IPS-NIHi11 (cell line): ENCODE data around the gene GRID2.
"Not testable (repeated sequence)": the region's sequence is repeated elsewhere in the genome, so short reads cannot be mapped to it uniquely, and the experiment has no call there.

Experiments used
- DNase-seq: peaks from one replicate; pipeline ENCODE4 v3.0.0; 2012; ENCODE audit warnings: mixed read lengths, low spot score

Gene GRID2

DNA sequence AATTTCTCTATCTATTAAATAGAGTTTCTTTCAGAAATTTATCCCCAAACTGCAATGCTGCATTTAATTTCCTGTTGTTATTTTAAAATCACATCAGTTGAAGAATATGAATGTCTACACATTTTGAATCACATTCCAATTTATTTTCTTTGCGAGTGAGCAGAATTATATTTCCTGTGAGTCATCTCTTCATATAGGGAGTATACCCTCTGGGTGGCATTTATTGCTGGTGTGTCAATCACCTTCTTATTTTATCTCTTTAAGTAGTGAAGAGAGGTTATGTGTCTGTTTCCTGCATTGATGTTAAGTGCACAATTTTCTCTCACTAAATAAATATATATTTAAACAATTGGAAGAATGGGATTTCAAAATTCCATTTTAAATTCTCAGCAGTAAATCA lies 1013.8 kb downstream of the GRID2 start:
- DNase-seq, result no peak

DNA sequence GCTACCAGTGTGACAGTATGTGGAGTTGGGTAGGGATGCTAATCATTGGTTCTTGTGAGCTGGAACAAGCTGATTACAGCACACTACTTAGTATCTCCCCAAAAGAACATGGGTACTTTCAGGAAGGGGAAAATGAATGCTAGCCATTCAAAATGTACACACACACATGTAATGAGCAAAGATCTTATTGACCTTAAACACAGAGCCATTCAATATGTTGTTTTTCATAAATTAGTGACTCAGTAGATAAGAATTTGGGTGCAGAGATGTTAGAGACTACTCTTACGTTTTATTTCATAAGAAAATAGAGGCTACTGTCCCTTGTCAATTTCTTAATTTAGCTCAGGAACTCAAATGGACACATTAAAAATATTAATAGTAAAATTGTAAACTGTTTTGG lies 1015.3 kb downstream of the GRID2 start:
- DNase-seq, result no peak

DNA sequence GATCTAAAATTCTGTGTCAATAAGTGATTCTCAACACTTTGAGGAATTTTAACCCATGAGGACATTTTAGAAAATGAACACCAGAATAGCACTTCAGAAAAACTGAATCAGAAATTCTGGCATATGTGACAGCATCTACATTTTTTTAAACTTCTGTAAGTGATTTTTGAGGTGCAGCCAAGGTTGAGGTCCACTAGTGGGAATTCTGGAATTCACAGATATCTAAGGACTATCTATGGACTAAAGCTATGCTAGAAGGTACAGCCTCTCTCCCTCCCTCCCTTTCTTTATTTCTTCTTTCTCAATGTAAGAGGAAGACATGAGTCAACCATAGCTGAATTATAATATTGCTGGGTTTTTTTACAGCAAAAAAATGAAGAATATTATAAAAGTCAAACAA lies 1016.6 kb downstream of the GRID2 start:
- DNase-seq, result no peak

DNA sequence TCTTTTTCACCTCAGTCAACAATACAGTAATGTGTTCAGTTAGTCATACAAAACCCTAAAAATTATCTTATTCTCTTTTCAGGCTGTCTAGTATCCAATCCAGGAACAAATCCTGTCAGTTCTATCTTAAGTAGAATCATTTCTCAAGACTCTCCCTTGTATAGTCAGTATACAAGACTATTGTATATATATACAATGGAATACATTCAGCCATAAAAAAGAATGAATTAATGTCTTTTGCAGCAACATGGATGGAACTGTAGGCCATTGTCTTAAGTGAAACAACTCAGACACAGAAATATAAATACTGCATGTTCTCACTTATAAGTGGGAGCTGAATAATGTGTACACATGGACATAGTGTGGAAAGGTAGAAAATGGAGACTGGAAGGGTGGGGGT lies 1023.6 kb downstream of the GRID2 start:
- DNase-seq, result no peak

DNA sequence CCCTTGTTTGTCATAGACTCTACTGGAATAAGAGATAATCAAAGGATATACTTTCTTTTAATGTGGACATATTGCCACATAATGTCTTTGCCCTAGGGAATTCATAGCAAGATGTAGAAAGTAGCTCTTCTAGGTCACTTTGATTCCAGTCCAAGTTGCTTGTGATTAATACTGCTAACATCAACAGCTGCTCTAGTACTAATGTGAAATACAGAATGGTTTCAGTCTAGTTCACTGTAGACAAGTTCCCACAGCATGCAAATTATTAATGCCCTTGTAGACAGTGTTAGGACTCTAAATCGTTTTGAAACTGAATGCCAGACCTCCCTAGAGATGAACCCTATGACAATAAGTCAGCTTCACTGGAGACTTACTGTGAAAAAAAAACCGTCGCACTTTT lies 1030.2 kb downstream of the GRID2 start:
- DNase-seq, result no peak

DNA sequence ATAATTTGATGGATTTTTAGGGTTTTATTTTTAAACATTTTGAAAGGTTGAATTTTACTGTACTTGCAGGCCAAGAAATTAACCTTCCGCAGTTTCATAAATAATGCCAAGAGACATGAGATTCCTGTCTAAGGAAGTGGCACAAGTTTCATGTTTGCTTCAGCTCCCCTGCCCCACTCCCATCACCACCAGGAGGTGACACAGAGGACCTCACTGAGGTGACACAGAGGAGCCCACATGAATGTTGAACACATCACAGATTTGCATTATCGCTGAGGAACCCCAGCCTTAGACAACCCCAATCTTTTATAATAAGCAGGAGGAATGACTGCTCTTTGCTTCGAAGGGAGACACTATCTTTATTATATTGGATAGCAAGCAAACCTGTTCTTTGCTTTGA lies 1033.4 kb downstream of the GRID2 start:
- no peak for DNase-seq

DNA sequence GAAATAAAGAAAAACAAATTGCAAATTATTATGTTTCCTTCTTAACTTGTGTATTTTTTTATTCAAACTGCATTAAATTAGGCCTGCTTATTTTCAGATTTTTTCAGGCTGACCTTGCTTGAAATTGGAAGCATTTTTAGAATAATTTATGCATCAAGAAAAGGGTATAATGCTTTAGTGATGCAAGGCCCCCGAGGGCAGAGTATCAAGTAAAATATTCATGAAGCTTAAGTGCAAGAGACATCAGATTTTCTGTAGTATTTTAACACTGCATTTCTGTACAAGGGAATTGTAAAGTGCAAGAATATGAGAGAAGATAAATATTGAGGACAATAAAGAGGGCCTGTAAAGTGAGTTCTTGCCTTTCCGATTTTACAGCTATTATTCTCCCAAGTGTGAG lies 1039.0 kb downstream of the GRID2 start:
- no peak for DNase-seq

DNA sequence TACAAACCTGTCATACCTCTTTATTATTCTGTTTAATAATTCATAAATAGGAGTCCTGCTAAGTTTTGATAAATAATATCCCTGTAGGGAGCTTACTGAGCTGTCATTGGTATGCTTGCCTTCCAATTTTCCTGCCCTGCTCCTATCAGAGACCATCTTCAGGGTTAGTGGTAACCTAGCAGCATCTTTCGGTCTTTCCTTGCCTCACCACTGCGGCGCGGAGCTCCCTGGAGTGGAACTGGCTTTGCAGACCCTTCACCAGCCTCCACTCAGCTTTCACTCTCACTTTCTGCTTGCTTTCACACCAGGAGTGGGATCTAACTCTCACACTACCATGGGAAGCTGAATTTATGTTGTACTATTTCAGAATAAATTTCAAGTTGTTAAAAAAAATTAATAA lies 1043.1 kb downstream of the GRID2 start:
- no peak for DNase-seq

DNA sequence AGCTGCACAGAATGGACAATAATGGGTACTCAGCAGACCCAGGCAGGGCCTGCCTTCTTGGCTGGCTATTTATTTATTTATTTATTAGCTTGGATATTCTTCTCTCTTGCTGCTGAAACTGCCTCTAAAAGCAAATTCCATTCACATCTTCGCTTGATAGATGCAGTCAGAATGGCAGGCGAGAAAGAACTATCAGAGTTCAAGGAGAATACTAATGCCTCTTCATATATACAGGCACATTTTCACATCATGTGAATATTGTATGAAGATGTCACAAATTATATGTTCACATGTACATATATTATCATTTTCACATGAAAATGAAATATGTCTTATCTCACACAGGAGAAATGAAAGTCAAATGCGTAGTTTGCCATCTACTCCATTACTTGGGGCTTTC lies 1045.1 kb downstream of the GRID2 start:
- no peak for DNase-seq

DNA sequence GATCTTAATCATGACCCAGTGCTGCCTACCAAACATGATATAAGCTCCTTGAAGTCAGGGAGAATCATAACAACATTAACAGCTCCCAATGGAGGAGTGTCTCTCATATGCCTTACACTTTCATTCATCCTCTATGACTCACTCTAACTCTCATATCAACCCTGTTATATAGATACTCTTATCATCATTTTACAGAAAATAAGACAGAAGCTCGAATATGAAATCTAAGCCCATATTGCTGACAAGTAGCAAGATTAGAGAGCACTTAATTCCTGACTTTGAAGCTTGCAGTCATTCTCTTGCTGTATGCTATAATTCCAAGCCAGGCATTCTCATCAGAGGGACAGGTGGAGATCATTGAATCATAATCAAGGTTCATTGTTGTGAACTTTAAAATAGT lies 1048.1 kb downstream of the GRID2 start:
- no peak for DNase-seq

DNA sequence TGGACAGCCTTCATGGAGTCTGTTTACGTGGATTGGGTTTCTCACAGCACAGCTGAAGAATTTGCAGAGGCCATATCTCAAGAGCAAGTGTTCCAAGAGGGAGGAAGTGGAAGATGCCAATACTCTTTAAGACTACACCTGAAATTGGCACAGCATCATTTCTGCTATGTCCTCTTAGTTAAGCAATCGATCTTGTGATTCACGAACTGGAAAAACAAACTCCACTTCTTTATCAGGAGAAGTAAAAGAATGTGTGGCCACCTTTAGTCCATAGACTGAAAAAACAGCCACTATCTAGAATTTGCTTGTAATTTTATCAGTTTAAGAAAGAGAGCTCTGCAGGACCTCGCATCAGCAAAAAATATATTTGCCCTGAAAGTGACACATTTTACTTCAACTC lies 1051.6 kb downstream of the GRID2 start:
- no peak for DNase-seq

DNA sequence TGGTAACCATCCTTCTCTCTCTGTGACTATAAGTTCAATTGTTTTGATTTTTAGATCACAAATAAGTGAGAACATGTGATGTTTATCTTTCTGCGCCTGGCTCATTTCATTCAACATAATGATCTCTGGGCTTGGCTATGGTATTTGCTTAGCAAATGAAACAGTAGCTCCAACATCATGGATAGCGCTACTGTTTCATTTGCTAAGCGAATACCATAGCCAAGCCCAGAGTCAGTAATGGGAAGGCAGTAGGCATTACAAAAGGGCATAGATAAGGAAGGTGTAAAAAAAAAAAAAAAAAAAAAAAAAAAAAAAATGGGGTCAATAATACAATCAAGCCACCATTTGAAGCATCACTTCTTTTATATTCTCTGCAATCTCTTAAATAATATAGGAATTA lies 1055.8 kb downstream of the GRID2 start:
- DNase-seq, result no peak

DNA sequence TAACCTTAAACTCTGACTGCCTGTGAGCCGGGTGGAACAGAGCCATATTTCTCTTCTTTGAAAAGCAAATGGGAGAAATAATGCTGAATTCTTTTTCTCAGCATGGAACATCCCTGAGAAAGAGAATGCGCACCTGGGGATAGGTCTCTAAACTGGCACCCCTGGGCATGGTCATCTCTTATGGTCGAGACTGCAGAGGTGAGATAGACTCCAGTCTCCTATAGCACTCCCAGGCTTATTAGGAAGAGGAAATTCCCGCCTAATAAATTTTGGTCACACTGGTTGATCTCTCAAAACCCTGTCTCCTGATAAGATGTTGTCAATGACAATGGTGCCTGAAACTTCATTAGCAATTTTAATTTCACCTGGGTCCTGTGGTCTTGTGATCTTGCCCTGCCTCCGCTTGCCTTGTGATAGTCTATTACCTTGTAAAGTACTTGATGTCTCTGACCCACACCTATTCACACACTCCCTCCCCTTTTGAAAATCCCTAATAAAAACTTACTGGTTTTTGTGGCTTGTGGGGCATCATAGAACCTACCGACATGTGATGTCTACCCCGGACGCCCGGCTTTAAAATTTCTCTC lies 1062.5 kb downstream of the GRID2 start:
- not testable (repeated sequence) for DNase-seq

DNA sequence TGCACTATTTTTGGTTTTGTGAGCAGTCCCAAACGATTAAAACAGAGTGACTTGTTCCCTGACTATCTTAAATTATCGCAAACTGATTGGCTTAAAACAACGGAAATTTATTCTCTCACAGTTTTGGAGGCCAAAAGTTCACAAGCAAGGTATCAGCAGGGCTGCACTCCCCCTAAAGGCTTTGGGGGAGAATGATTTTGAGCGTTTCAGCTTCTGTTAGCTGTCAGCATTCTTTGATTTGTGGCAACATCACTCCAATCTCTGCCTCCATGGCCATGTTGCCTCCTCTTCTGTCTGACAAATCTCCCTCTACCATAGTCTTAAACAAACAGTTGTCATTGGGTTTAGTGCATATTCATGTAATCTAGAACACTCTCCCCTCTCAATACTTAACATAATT lies 1065.2 kb downstream of the GRID2 start:
- no peak for DNase-seq

DNA sequence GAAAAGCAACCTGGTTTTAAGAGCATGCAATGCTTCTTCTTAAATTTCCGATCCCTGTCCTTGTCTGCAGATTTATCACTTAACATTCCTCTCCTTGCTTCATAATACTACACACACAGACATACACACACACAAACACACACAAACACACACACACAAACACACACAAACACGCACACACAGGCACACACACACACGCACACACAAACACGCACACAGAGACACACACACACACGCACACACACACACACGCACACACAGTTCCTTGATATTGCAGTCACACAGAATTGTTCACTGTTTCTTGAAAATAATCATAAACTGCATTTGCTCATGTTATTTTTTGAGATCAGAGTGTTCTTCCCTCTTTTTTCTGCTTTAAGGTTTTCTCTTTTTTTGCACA lies 1066.5 kb downstream of the GRID2 start:
- DNase-seq, result no peak

DNA sequence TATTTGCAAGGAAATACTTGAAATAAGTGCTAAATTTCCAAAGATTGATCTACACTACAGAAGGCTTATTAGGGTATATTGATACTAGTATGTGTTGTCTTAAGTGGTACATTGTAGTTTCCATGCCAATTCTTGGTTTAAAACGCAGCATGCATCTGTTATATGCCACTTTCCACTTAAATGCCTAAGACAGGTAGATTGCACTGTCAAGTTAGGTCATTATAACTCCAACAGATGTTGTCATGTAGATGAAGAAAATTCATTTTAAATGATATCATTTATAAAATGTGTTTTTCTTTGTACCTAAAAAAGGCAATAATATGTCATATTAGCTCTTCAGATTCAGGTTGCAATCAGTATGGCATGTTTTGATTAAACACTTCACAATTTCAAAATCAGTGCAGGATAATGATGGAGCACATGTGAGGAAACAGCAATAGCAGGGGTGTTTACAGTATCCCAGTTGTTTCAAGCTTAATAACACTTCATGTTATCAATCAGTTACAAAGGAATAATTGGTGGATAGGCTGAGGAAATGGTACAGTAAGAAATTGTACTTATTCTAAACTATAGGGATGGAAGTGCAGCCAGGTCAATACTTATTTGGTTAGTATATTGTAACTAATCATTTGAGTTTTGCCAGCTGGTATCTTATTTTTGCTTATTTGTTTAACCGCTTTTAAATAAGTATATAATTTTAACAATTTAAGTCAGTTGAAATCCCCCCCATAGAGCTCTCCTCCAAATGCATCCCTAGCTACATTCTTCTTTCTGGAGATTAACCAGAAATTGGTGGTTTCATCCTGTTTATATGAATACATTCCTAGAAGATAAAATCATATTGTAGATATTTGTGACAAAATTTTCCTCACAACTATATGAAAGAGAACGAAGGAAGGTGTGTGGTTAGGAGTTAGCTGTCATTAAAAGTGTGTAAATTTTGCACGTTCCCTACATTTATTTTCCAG lies 1070.4 kb downstream of the GRID2 start:
- DNase-seq, result no peak

DNA sequence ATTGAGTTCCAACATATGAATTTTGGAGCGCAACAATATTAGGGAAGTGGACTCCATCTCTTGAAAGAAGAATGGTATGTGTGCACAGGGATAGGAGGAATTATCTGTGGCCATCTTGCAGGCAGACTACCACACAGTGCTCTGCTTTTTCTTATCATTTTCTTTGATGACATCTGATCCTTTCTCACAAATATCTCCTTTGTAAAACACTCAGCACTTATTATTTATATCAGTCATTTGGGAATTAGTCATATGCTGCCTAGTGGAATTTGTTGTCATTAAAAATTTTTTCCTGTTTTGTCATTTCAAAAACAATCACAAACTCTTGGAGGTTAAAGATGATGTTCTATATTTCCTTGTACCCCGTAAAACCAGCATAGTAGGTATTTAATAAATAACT lies 1080.5 kb downstream of the GRID2 start:
- DNase-seq, result no peak

DNA sequence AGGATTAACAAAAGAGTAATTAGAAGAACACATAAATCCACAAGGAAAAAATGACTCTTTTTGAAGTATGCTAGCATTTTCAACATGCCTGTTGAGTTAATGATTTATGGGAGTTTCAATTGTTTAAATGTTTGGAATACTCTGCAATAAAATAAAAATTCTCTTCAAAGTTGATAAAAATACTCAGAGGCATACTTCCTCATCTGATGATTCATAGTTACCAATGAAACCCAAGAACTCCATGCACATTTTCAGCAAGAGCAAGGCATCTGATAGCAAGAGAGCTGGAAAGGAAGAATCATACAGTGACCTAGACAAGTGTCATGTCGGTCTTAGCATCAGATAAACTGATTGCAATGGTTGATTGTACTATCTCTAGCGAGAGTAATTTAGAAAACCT lies 1081.1 kb downstream of the GRID2 start:
- DNase-seq, result no peak

DNA sequence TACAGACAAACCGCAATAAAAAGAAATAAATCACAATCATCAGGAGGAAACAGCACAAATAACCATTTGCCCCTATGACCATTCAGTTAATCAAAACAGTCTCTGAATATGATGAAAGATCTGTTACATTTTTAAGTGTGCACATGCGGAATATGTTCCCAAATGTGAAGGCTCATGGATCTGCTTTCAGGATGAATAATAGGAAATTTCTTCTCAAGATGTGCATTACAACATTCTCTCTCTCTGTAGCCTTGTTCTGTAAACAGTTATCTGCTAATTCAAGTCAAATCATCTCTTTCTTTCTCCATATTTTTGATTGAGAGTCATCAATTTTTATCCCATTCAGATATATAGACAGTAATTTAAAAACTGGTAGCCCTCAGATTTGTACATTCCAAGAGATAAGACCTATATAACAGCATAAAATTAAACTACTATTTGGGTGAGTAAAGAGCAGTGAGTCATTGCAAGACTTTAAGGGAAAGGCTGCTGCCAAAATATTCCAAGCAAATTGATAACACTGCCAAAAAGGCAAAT lies 1090.8 kb downstream of the GRID2 start:
- DNase-seq, result no peak

DNA sequence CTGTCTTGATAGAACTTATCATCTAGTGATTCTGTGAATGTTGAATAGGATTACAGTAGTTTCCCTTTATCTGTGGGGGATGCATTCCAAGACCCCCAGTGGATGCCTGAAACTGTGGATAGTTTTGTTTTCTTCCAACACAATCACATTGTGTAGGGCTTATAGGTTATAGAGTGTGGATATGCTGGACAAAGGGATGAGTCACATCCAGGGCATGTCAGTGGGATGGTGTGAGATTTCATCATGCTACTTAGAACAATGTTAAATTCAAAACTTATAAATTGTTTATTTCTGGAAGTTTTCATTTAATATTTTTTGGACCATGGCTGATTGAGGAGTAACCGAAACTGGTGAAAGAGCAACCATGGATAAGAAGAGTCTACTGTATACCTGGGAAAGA lies 1092.5 kb downstream of the GRID2 start:
- DNase-seq, result no peak

DNA sequence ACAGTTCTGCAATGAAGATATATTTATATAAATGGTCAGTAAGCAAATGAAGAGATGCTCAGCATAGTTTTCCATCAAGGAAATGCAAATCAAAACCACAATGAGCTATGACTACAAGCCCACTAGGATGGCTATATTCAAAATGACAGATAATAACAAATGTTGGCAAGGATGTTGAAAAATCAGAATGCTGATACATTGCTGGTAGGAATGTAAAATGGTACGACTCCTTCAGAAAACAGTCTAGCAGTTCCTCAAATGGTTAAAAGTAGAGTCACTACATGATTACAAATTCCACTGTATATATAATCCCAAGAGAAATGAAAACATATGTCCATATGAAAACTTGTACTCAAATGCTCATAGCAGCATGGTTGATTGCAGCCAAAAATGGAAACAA lies 1099.8 kb downstream of the GRID2 start:
- DNase-seq, result no peak

DNA sequence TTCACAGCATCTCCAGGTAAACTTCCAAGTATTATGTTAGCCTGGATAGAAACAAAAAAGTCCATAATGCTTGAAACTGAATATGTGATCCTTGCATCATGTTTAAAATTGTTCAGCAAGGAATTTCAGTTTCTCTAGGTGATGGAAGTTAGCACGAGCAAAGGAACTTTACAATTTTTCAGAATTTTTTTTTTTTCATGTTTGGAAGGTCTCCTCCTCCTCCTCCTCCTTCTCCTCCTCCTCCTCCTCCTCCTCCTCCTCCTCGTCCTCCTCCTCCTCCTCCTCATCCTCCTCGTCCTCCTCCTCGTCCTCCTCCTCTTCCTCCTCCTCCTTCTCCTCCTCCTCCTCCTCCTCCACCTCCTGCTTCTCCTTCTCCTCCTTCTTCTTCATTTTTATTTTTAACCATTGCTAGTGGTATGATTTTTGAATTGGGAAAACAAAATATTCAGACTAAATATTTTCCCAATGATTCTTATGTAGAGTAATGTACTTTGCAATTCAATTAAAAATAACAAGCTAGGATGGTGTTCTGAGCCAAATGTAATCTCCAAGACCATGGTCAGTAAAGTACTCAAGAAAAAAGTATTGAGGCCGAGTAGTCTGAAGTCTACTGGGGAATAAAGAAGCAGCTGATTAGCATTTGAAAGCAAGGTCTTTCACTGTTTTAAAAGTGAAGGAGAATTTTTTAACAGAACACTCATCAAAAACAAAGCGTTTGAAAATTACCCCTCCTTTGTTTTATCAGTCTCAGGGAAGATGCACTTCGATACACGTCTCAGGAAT lies 1103.9 kb downstream of the GRID2 start:
- DNase-seq, result no peak

DNA sequence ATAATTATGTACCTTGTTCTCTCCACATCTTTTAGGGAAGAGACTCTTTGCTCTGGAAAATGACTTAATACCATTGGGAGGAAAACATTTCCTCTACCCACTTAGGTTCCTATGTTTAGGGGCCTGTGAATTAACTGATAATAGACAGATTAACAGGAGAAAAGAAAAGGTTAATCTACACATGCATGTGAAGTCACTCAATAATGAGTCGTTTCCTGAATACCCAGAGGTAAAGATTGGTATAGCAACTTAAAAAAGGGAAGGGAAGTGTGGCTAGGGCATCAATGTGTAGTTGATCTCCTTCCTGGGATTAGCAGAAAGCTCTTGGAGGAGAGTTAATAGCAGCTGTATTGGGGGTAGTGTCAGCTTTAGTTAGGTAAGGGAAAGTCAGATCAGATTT lies 1105.3 kb downstream of the GRID2 start:
- peak; percentile 40 for DNase-seq
